Peyer's patch (tissue), 4 donors: ENCODE results near the gene MYO3B.

Source experiments
- POLR2A ChIP-seq, 2 donors: fragments of 450-650 bp; IDR thresholded peaks; one replicate each; pipeline ENCODE4 v1.5.1; 2017; ENCODE audit warnings: antibody characterized with exemption in 2 of 2, mild to moderate bottlenecking in 2 of 2, moderate library complexity in 2 of 2
- TF ChIP-seq, protein P1 (sequence below), 6 experiments: fragments of 450-650 bp in 4 of 6; fragments of 200-600 bp in 2 of 6; sonication (generic) in 1 of 6; IDR thresholded peaks; one replicate each; pipeline ENCODE4 v1.5.1; 2017 to 2019; ENCODE audit warnings: antibody characterized with exemption in 6 of 6, mild to moderate bottlenecking in 3 of 6, moderate library complexity in 1 of 6

DNA sequence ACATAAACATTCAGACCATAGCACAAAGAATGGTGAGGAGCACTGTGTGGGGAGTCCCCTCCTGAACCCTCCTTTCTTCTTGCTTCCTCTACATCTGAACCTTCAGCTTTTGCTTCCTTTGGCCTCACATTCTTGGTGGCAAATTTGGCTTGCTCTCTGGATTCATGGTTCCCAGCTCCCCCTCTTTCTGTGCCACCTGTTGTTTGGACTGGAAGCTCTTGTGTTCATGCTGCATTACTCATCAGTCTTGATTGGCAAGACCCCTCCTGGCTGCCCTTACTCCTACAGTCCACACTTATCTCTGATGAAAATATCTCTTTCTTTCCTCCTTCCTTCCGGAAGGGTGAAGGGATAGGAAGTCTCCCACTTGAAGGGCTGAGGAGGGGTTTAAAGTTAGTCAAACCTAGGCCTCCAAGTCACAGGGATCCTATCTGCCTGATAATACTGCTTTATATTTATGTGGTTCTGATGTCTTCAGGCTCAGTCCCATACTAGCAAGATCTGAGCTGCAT lies 70.0 kb downstream of the MYO3B start:
- TF ChIP-seq, protein P1, sequence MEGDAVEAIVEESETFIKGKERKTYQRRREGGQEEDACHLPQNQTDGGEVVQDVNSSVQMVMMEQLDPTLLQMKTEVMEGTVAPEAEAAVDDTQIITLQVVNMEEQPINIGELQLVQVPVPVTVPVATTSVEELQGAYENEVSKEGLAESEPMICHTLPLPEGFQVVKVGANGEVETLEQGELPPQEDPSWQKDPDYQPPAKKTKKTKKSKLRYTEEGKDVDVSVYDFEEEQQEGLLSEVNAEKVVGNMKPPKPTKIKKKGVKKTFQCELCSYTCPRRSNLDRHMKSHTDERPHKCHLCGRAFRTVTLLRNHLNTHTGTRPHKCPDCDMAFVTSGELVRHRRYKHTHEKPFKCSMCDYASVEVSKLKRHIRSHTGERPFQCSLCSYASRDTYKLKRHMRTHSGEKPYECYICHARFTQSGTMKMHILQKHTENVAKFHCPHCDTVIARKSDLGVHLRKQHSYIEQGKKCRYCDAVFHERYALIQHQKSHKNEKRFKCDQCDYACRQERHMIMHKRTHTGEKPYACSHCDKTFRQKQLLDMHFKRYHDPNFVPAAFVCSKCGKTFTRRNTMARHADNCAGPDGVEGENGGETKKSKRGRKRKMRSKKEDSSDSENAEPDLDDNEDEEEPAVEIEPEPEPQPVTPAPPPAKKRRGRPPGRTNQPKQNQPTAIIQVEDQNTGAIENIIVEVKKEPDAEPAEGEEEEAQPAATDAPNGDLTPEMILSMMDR (IDR thresholded peaks at IDR 0.05) = no peak
- no peak for TF ChIP-seq POLR2A (IDR thresholded peaks at IDR 0.05)
